Keratinocyte (primary cell): ENCODE measurements around the gene ETF1. TPM values are rescaled to one million over a fixed set of nuclear protein-coding genes. Genes with fewer than 3 reads are reported as not detected.

Source experiments
- DNase-seq: peaks from one replicate; pipeline ENCODE4 v3.0.0-alpha.2; 2011; ENCODE audit warnings: low read depth, missing footprints, low spot score
- FAIRE-seq: peaks from 2 replicates; lab custom pipeline; 2011; peaks lifted over from hg19 to GRCh38; lab: Jason Lieb, UNC
- H2AFZ ChIP-seq: 2 replicates; pipeline ENCODE4 v1.6.0; 2012; ENCODE audit warnings: low read length, control low read depth, inconsistent platforms; ENCODE audit not compliant: control insufficient read depth
- H3K27ac ChIP-seq: 2 replicates; pipeline ENCODE4 v1.5.1; 2011; ENCODE audit warnings: low read length; ENCODE audit not compliant: control insufficient read depth, insufficient read depth
- H3K27me3 ChIP-seq: 3 replicates; pipeline ENCODE4 v1.6.0; 2011; ENCODE audit warnings: low read length; ENCODE audit not compliant: control insufficient read depth, insufficient read depth; ENCODE audit errors: extremely low read depth
- H3K36me3 ChIP-seq, 2 experiments: 2 replicates in 1 of 2; 3 replicates in 1 of 2; pipeline ENCODE4 v1.5.1; 2011; ENCODE audit warnings: low read length in 2 of 2, mild to moderate bottlenecking in 1 of 2; ENCODE audit not compliant: control insufficient read depth in 2 of 2, insufficient read depth in 2 of 2; ENCODE audit errors: extremely low read depth in 1 of 2
- H3K4me1 ChIP-seq: 3 replicates; pipeline ENCODE4 v1.5.1; 2011; ENCODE audit warnings: low read length; ENCODE audit not compliant: control insufficient read depth, insufficient read depth; ENCODE audit errors: extremely low read depth
- H3K4me2 ChIP-seq: 3 replicates; pipeline ENCODE4 v1.6.0; 2011; ENCODE audit warnings: low read depth, low read length; ENCODE audit not compliant: control insufficient read depth, insufficient read depth; ENCODE audit errors: extremely low read depth
- H3K4me3 ChIP-seq, 3 experiments: fragments of 200-600 bp in 1 of 3; sonication (generic) in 1 of 3; 2 replicates in 2 of 3; 3 replicates in 1 of 3; pipeline ENCODE4 v1.5.1; 2011 to 2016; ENCODE audit warnings: low read length in 3 of 3, mild to moderate bottlenecking in 3 of 3, control low read depth in 2 of 3, inconsistent platforms in 1 of 3, low read depth in 1 of 3, mixed read lengths in 1 of 3, mixed run types in 1 of 3, moderate library complexity in 1 of 3; ENCODE audit not compliant: control insufficient read depth in 2 of 3, insufficient read depth in 2 of 3; ENCODE audit errors: extremely low read depth in 1 of 3
- H3K79me2 ChIP-seq: 2 replicates; pipeline ENCODE4 v1.6.0; 2012; ENCODE audit warnings: low read length; ENCODE audit not compliant: control insufficient read depth, insufficient read depth
- H3K9ac ChIP-seq: 3 replicates; pipeline ENCODE4 v1.6.0; 2011; ENCODE audit warnings: low read length; ENCODE audit not compliant: control insufficient read depth, insufficient read depth; ENCODE audit errors: extremely low read depth
- H3K9me1 ChIP-seq: 3 replicates; pipeline ENCODE4 v1.6.0; 2011; ENCODE audit warnings: low read length; ENCODE audit not compliant: control insufficient read depth, insufficient read depth; ENCODE audit errors: extremely low read depth
- H3K9me3 ChIP-seq: 2 replicates; pipeline ENCODE4 v1.5.1; 2012; ENCODE audit warnings: low read depth, low read length; ENCODE audit not compliant: control insufficient read depth
- H4K20me1 ChIP-seq: 3 replicates; pipeline ENCODE4 v1.6.0; 2011; ENCODE audit warnings: low read length; ENCODE audit not compliant: control insufficient read depth, insufficient read depth; ENCODE audit errors: extremely low read depth
- EZH2 ChIP-seq: IDR thresholded peaks from one replicate; pipeline ENCODE4 v1.6.1; 2012; ENCODE audit warnings: inconsistent platforms, mild to moderate bottlenecking, low read length, moderate library complexity
- dilution Hi-C: fragments of 300-500 bp; cut with MboI; formaldehyde crosslinking; loops from one replicate; pipeline ENCODE4 v1.7.0; 2020; ENCODE audit warnings: low sequenced_read_pairs; ENCODE audit not compliant: extremely low pct_ligation_motif_present
- polyA plus RNA-seq, 5 experiments: library from polyadenylated mRNA; depleted of rRNA in 3 of 5; stranded (reverse) in 3 of 5; stranded (forward) in 1 of 5; unstranded in 1 of 5; fragments of >200 nt; gene quantifications; 1 replicate in 1 of 5; 2 replicates in 3 of 5; 3 replicates in 1 of 5; pipeline versions ENCODE4 v1.2.1 to v1.2.3, GENCODE V29; 2011 to 2012; ENCODE audit warnings: missing spikeins in 2 of 5, low read depth in 1 of 5, low replicate concordance in 1 of 5
- TF ChIP-seq, protein P1 (sequence below), 3 experiments: IDR thresholded peaks in 1 of 3; conservative IDR thresholded peaks in 1 of 3; optimal IDR thresholded peaks in 1 of 3; 2 replicates in 2 of 3; 3 replicates in 1 of 3; pipeline versions ENCODE3 to v1.5.1; 2011; ENCODE audit warnings: low read length in 3 of 3, mild to moderate bottlenecking in 3 of 3, moderate library complexity in 2 of 3, control low read depth in 1 of 3, inconsistent platforms in 1 of 3; ENCODE audit not compliant: insufficient read depth in 2 of 3; ENCODE audit errors: extremely low read depth in 1 of 3

ETF1 gene
- polyA plus RNA-seq, 1 donor (not counting 4 experiments of a cell fraction or from before 2014, with no cell fraction given) = 137 TPM

DNA sequence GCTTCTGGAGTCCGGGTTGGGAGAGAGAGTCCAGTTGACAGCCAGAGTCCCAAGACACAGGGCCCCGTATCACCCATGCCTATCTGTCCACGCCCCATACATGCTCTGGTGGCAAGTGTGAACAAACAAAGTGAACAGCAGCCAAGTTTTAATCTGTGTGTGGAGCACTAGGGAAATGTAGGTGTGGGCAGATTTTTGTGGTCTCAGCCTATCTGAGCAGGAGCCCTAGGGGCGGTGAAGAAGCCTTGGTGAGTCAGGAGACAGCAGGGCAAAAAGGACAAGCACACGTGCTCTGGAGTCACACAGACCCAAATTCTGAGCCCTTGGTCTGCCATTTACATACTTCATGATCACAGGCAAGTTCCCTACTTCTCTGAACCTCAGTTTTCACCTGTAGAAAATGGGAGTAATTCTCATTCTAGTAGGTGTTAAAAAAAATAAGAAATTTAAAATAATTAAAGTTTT is 54.5 kb downstream of the ETF1 start:
- H3K27me3 ChIP-seq = no peaks in the 10 kb centered on the region
- H3K36me3 ChIP-seq = no peaks in the 10 kb centered on the region
- H3K27ac ChIP-seq = no peak overlapping the region
- dilution Hi-C loops = no loop called here
- no peak overlapping the region for H3K9ac ChIP-seq
- peaks cover 50% of the 10 kb centered on the region for H3K4me1 ChIP-seq
- peak overlapping the region; percentile 9 for H3K4me2 ChIP-seq
- no peaks in the 10 kb centered on the region for H3K9me1 ChIP-seq
- H3K9me3 ChIP-seq = no peaks in the 10 kb centered on the region
- TF ChIP-seq, protein P1, sequence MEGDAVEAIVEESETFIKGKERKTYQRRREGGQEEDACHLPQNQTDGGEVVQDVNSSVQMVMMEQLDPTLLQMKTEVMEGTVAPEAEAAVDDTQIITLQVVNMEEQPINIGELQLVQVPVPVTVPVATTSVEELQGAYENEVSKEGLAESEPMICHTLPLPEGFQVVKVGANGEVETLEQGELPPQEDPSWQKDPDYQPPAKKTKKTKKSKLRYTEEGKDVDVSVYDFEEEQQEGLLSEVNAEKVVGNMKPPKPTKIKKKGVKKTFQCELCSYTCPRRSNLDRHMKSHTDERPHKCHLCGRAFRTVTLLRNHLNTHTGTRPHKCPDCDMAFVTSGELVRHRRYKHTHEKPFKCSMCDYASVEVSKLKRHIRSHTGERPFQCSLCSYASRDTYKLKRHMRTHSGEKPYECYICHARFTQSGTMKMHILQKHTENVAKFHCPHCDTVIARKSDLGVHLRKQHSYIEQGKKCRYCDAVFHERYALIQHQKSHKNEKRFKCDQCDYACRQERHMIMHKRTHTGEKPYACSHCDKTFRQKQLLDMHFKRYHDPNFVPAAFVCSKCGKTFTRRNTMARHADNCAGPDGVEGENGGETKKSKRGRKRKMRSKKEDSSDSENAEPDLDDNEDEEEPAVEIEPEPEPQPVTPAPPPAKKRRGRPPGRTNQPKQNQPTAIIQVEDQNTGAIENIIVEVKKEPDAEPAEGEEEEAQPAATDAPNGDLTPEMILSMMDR (optimal IDR thresholded peaks at IDR 0.05 in 1 of 3, IDR thresholded peaks at IDR 0.05 in 1 of 3, conservative IDR thresholded peaks at IDR 0.05 in 1 of 3; ENCODE audit: extremely low read depth in 1 of 3, insufficient read depth in 2 of 3, low read length in 3 of 3) = no peak
- TF ChIP-seq EZH2 = no peak
- FAIRE-seq (peak; percentile 73), DNase-seq (no peak)
- no peaks in the 10 kb centered on the region for H4K20me1 ChIP-seq
- no peak overlapping the region for H2AFZ ChIP-seq
- H3K4me3 ChIP-seq = no peak overlapping the region
- no peaks in the 10 kb centered on the region for H3K79me2 ChIP-seq

DNA sequence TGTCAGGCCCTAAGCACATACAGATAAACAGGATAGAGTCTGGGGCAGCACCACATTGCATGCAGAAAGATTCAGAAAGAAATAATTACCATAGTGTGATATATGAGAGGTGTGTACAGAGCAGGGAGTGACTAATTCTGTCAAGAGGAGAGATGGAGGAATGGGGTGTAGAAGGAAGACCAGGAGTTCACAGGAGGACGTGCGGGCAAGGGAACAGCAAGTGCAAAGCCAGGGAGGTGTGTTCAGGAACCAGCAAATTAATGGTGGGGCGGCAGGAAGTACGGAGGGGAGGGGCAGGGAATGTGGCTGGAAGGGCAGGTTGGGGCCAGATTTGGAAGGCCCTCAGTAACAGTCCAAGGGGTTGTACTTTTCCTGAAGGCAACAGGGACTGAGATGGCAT is 60.4 kb downstream of the ETF1 start:
- peak; percentile 84 for FAIRE-seq
- Histone ChIP-seq H2AFZ (peak overlapping the region; percentile 66), H3K9ac (no peak overlapping the region), H3K27me3 (no peaks in the 10 kb centered on the region), H3K9me3 (no peaks in the 10 kb centered on the region), H3K9me1 (no peaks in the 10 kb centered on the region), H3K79me2 (no peaks in the 10 kb centered on the region), H3K4me1 (peaks cover 11% of the 10 kb centered on the region), H4K20me1 (no peaks in the 10 kb centered on the region), H3K4me2 (peak overlapping the region; percentile 49), H3K4me3 (no peak overlapping the region), H3K36me3 (no peaks in the 10 kb centered on the region), H3K27ac (no peak overlapping the region)
- no peak for TF ChIP-seq EZH2
- TF ChIP-seq, protein P1 (optimal IDR thresholded peaks at IDR 0.05 in 1 of 3, IDR thresholded peaks at IDR 0.05 in 1 of 3, conservative IDR thresholded peaks at IDR 0.05 in 1 of 3; ENCODE audit: extremely low read depth in 1 of 3, insufficient read depth in 2 of 3, low read length in 3 of 3) = no peak
- DNase-seq = no peak
- dilution Hi-C loops = no loop called here
